T-helper 1 cell treated with Interleukin-12 subunit alpha and Interleukin-12 subunit beta and Interleukin-4 antibody, amounts not matched to agents 30 μg/mL and 1 μg/mL, for 36 hours (primary cell): ENCODE data around the gene DAB2IP.
"Not testable (repeated sequence)": the region's sequence is repeated elsewhere in the genome, so short reads cannot be mapped to it uniquely, and the experiment has no call there.

Source experiments
- H3K27ac Mint-ChIP-seq: one replicate; pipeline ENCODE4 v1.8.0; 2021; ENCODE audit warnings: mild to moderate bottlenecking, mixed read lengths
- H3K27me3 Mint-ChIP-seq: one replicate; pipeline ENCODE4 v1.8.0; 2021; ENCODE audit warnings: low read depth, mixed read lengths
- H3K36me3 Mint-ChIP-seq: one replicate; pipeline ENCODE4 v1.8.0; 2021; ENCODE audit warnings: low read depth, mixed read lengths
- H3K4me1 Mint-ChIP-seq: one replicate; pipeline ENCODE4 v1.8.0; 2021; ENCODE audit warnings: low read depth, mixed read lengths
- H3K4me3 Mint-ChIP-seq: one replicate; pipeline ENCODE4 v1.8.0; 2021; ENCODE audit warnings: mild to moderate bottlenecking, moderate library complexity, mixed read lengths
- H3K9me3 Mint-ChIP-seq: one replicate; pipeline ENCODE4 v1.8.0; 2021; ENCODE audit warnings: mixed read lengths

The DAB2IP gene

GRCh38 chr9:121651295-121652020 is at the start of gene DAB2IP:
Gene DAB2IP, plus strand, starts transcription at chr9:121651634. Its CDS starts 142 bp downstream, at chr9:121651776.
- Mint-ChIP-seq H3K4me3 (no peak within 1 kb of the TSS), H3K9me3 (no peaks in the 10 kb centered on the region), H3K4me1 (no peaks in the 10 kb centered on the region), H3K27ac (no peak within 1 kb of the TSS), H3K36me3 (no peaks in the 10 kb centered on the region), H3K27me3 (peaks cover 57% of the 10 kb centered on the region)

GRCh38 chr9:121603028-121603427 is 48.4 kb upstream of the DAB2IP start:
- Mint-ChIP-seq H3K36me3 (peaks cover 2% of the 10 kb centered on the region), H3K27me3 (peaks cover 43% of the 10 kb centered on the region), H3K27ac (no peak overlapping the region), H3K4me3 (no peak overlapping the region), H3K9me3 (no peaks in the 10 kb centered on the region), H3K4me1 (peaks cover 3% of the 10 kb centered on the region)

GRCh38 chr9:121604242-121604641 is 47.2 kb upstream of the DAB2IP start:
- no peaks in the 10 kb centered on the region for H3K9me3 Mint-ChIP-seq
- H3K36me3 Mint-ChIP-seq = peaks cover 2% of the 10 kb centered on the region
- peaks cover 3% of the 10 kb centered on the region for H3K4me1 Mint-ChIP-seq
- no peak overlapping the region for H3K27ac Mint-ChIP-seq
- no peak overlapping the region for H3K4me3 Mint-ChIP-seq
- peaks cover 36% of the 10 kb centered on the region for H3K27me3 Mint-ChIP-seq

- Mint-ChIP-seq H3K27ac (no peak overlapping the region), H3K27me3 (peaks cover 36% of the 10 kb centered on the region), H3K4me3 (no peak overlapping the region), H3K9me3 (no peaks in the 10 kb centered on the region), H3K36me3 (peaks cover 2% of the 10 kb centered on the region), H3K4me1 (peaks cover 3% of the 10 kb centered on the region)
These were observed 46.8 kb upstream of the DAB2IP start for GRCh38 chr9:121604654-121605053.

- H3K36me3 Mint-ChIP-seq = no peaks in the 10 kb centered on the region
- no peak overlapping the region for H3K27ac Mint-ChIP-seq
- H3K4me1 Mint-ChIP-seq = peaks cover 5% of the 10 kb centered on the region
- peaks cover 17% of the 10 kb centered on the region for H3K27me3 Mint-ChIP-seq
- no peaks in the 10 kb centered on the region for H3K9me3 Mint-ChIP-seq
- H3K4me3 Mint-ChIP-seq = no peak overlapping the region
These were observed 43.8 kb upstream of the DAB2IP start for GRCh38 chr9:121607434-121608167.

- no peak overlapping the region for H3K4me3 Mint-ChIP-seq
- H3K27me3 Mint-ChIP-seq = peaks cover 22% of the 10 kb centered on the region
- H3K27ac Mint-ChIP-seq = no peak overlapping the region
- H3K4me1 Mint-ChIP-seq = peaks cover 5% of the 10 kb centered on the region
- no peaks in the 10 kb centered on the region for H3K36me3 Mint-ChIP-seq
- H3K9me3 Mint-ChIP-seq = no peaks in the 10 kb centered on the region
These were observed 43.1 kb upstream of the DAB2IP start for GRCh38 chr9:121608168-121608853.

- Mint-ChIP-seq H3K4me1 (peaks cover 2% of the 10 kb centered on the region), H3K27ac (no peak overlapping the region), H3K9me3 (no peaks in the 10 kb centered on the region), H3K4me3 (no peak overlapping the region), H3K27me3 (peaks cover 17% of the 10 kb centered on the region), H3K36me3 (no peaks in the 10 kb centered on the region)
These were observed 41.4 kb upstream of the DAB2IP start for GRCh38 chr9:121609822-121610637.

- Mint-ChIP-seq H3K9me3 (no peaks in the 10 kb centered on the region), H3K4me1 (peaks cover 2% of the 10 kb centered on the region), H3K36me3 (no peaks in the 10 kb centered on the region), H3K4me3 (no peak overlapping the region), H3K27me3 (peaks cover 17% of the 10 kb centered on the region), H3K27ac (no peak overlapping the region)
These were observed 40.8 kb upstream of the DAB2IP start for GRCh38 chr9:121610638-121610953.

GRCh38 chr9:121612511-121612998 is 38.9 kb upstream of the DAB2IP start:
- no peak overlapping the region for H3K4me3 Mint-ChIP-seq
- no peaks in the 10 kb centered on the region for H3K36me3 Mint-ChIP-seq
- no peak overlapping the region for H3K27ac Mint-ChIP-seq
- H3K27me3 Mint-ChIP-seq = peaks cover 17% of the 10 kb centered on the region
- H3K9me3 Mint-ChIP-seq = no peaks in the 10 kb centered on the region
- peaks cover 2% of the 10 kb centered on the region for H3K4me1 Mint-ChIP-seq

- H3K9me3 Mint-ChIP-seq = no peaks in the 10 kb centered on the region
- no peak overlapping the region for H3K4me3 Mint-ChIP-seq
- peaks cover 2% of the 10 kb centered on the region for H3K4me1 Mint-ChIP-seq
- H3K36me3 Mint-ChIP-seq = no peaks in the 10 kb centered on the region
- H3K27ac Mint-ChIP-seq = no peak overlapping the region
- H3K27me3 Mint-ChIP-seq = peaks cover 17% of the 10 kb centered on the region
These were observed 38.3 kb upstream of the DAB2IP start for GRCh38 chr9:121613009-121613752.

GRCh38 chr9:121616123-121616755 is 35.2 kb upstream of the DAB2IP start:
- Mint-ChIP-seq H3K9me3 (no peaks in the 10 kb centered on the region), H3K36me3 (no peaks in the 10 kb centered on the region), H3K4me3 (no peak overlapping the region), H3K27ac (no peak overlapping the region), H3K4me1 (peaks cover 2% of the 10 kb centered on the region), H3K27me3 (peaks cover 21% of the 10 kb centered on the region)

- Mint-ChIP-seq H3K9me3 (no peaks in the 10 kb centered on the region), H3K4me1 (no peaks in the 10 kb centered on the region), H3K27ac (no peak overlapping the region), H3K27me3 (peaks cover 9% of the 10 kb centered on the region), H3K4me3 (no peak overlapping the region), H3K36me3 (no peaks in the 10 kb centered on the region)
These were observed 32.9 kb upstream of the DAB2IP start for GRCh38 chr9:121618504-121618903.

- H3K4me1 Mint-ChIP-seq, H3K27me3 Mint-ChIP-seq, H3K9me3 Mint-ChIP-seq, H3K36me3 Mint-ChIP-seq, H3K27ac Mint-ChIP-seq, H3K4me3 Mint-ChIP-seq: not testable (repeated sequence)
These were observed 32.5 kb upstream of the DAB2IP start for GRCh38 chr9:121618910-121619309.
